ENCODE measurements around the gene VSX2. TPM values are rescaled to one million over a fixed set of nuclear protein-coding genes. Genes with fewer than 3 reads are reported as not detected.

VSX2 gene
- total and polyA plus RNA-seq, 2 of the 13 experiments (the other 11 are each of a cell fraction or from before 2014, with no cell fraction given): 0.05 TPM; not detected in 1

GRCh38 chr14:74302634-74303569, 63.7 kb downstream of the VSX2 start, which contains the start of gene ABCD4 (continued):
- TF ChIP-seq TCF7L2 (IDR thresholded peaks at IDR 0.05; ENCODE audit: low read depth, low read length) (no peak), NFE2 (CRISPR knock-in tag; IDR thresholded peaks at IDR 0.05) (no peak), IKZF5 (CRISPR knock-in tag; IDR thresholded peaks at IDR 0.05) (peak; percentile 78), ZNF329 (CRISPR knock-in tag; IDR thresholded peaks at IDR 0.05; ENCODE audit: low read depth) (no peak), DRAP1 (CRISPR knock-in tag; IDR thresholded peaks at IDR 0.05) (peak; percentile 94), SNRNP70 (IDR thresholded peaks at IDR 0.05; ENCODE audit: low read depth, low read length) (no peak), ZSCAN22 (CRISPR knock-in tag; IDR thresholded peaks at IDR 0.05) (no peak), FLYWCH1 (CRISPR knock-in tag; IDR thresholded peaks at IDR 0.05) (no peak; the same call in 1 of the 2 replicates), SALL2 (CRISPR knock-in tag; IDR thresholded peaks at IDR 0.05) (peak; percentile 78; the same call in 1 of the 2 replicates), CREB1 (IDR thresholded peaks at IDR 0.05) (no peak), CREB1 (CRISPR knock-in tag; IDR thresholded peaks at IDR 0.05) (peak; percentile 84), ZBTB38 (CRISPR knock-in tag; IDR thresholded peaks at IDR 0.05) (no peak), ZNF709 (CRISPR knock-in tag; IDR thresholded peaks at IDR 0.05) (peak; percentile 93; the same call in 1 of the 2 replicates), ZNF616 (CRISPR knock-in tag; IDR thresholded peaks at IDR 0.05; ENCODE audit: low read depth) (no peak), STAT6 (CRISPR knock-in tag; IDR thresholded peaks at IDR 0.05; ENCODE audit: borderline replicate concordance) (no peak), NFE2L1 (CRISPR knock-in tag; IDR thresholded peaks at IDR 0.05; ENCODE audit: borderline replicate concordance) (no peak), ZMYM4 (CRISPR knock-in tag; IDR thresholded peaks at IDR 0.05) (peak; percentile 89), HDAC6 (IDR thresholded peaks at IDR 0.05; ENCODE audit: low read depth, low read length) (no peak), HNF1B (CRISPR knock-in tag; IDR thresholded peaks at IDR 0.05) (peak; percentile 35; the same call in 1 of the 2 replicates), POLR2G (IDR thresholded peaks at IDR 0.05; ENCODE audit: low read depth, low read length) (peak; percentile 100), NFKB2 (CRISPR knock-in tag; IDR thresholded peaks at IDR 0.05; ENCODE audit: borderline replicate concordance) (peak; percentile 58; the same call in 1 of the 2 replicates)
- TF ChIP-seq, protein P1, sequence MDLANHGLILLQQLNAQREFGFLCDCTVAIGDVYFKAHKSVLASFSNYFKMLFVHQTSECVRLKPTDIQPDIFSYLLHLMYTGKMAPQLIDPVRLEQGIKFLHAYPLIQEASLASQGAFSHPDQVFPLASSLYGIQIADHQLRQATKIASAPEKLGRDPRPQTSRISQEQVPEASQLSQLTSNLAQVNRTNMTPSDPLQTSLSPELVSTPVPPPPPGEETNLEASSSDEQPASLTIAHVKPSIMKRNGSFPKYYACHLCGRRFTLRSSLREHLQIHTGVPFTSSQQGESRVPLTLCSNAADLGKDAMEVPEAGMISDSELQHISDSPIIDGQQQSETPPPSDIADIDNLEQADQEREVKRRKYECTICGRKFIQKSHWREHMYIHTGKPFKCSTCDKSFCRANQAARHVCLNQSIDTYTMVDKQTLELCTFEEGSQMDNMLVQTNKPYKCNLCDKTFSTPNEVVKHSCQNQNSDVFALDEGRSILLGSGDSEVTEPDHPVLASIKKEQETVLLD (CRISPR knock-in tag; IDR thresholded peaks at IDR 0.05; ENCODE audit: low read depth): 0 out of 2 replicates have a peak, but pooled peaks have one; percentile 17

Data from HepG2 (cell line).